GM03348 (cell line): Measurements from ENCODE around the gene ZC3H12C.
"Not testable (repeated sequence)": the region's sequence is repeated elsewhere in the genome, so short reads cannot be mapped to it uniquely, and the experiment has no call there.

Experiments
- DNase-seq: peaks from one replicate; pipeline ENCODE4 v3.0.0; 2012; ENCODE audit warnings: low spot score

Gene ZC3H12C

DNA sequence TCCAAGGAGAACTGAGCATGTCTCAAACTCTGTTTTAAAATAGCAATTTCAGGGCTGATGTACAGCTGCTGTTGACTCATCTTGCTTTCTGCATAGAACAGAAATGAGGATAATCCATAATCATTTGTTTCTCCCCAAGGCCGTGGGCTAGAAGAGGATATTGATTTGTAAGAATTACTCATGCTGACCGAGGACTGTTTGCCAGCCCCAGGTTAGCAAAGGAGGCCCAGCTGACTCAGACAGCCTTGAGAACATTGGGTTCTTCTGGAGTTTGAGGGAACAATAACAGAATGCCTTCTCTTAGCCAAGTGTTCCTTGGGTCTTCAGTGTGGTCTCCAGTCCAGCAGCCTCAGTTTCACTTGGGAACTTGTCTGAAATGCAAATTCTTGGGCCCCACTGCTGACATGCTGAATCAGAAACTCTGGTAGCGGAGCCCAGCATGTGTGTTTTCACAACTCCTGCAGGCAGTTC, 92.0 kb downstream of the ZC3H12C start:
- no peak for DNase-seq

DNA sequence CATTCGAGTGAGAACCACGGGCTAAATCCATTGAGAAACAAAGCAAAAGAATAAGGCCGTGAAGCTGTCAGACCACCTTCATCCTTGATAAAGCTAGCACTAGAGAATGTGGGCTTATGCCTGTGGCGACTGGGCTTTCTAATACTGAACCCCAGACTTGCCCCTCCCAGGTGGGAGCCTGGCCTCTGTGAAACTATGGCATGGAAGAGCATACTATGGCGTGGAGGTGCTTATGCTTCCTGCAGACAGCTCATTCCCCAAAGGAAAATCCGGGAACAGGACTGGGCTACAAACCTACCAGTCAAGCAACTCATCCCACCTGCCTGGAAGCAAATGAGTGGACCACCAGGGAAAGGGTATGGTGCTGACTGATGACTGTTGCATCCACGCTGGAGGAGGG, 92.4 kb downstream of the ZC3H12C start:
- DNase-seq, result no peak

- no peak for DNase-seq
Measured at GRCh38 chr11:110186456-110186855, 93.3 kb downstream of the ZC3H12C start.

DNA sequence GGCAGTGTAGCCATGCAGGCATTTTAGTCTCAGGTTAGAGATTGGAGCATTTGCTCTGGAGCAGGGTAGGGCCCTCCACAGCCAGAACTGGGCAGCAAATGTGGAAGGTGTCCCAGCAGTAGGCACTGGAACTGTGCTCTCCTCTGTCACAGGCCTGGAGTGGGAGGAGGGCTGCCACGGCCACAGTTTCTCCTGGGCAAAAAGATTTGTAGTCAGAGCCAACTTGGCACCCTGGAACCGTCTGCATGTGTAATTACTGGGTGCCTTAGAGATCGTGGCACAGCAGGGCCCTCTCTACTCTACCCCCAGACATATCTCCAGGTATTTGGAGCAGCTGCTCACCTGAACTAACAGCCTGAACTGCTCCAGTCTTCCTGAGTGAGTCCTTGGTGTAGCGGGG, 93.7 kb downstream of the ZC3H12C start:
- DNase-seq, result no peak

- DNase-seq, result no peak
Measured at GRCh38 chr11:110187731-110188130, 94.5 kb downstream of the ZC3H12C start.

- no peak for DNase-seq
Measured at GRCh38 chr11:110190885-110191284, 97.7 kb downstream of the ZC3H12C start.

- DNase-seq, result not testable (repeated sequence)
Measured at GRCh38 chr11:110192604-110193282, 99.6 kb downstream of the ZC3H12C start.

DNA sequence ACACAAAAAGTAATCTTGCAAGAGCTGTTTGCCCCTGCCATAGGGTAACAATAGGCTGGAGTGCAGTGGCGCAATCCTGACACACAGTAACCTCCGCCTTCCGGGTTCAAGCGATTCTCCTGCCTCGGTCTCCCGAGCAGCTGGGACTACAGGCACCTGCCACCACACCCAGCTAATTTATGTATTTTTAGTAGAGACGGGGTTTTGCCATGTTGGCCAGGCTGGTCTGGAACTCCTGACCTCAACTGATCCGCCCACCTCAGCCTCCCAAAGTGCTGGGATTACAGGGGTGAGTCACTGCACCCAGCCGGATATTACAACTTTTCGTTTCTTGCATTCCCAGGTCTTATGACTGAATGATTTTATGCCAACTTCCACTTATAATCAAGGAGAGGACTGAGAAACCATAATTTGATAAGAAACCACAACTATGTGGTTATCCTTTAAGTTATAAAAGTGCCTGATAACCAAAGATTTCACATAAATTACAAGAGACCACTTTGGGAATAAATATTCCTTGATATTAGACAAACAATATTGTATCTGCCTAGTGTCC, 101.1 kb downstream of the ZC3H12C start:
- peak; percentile 49 for DNase-seq

DNA sequence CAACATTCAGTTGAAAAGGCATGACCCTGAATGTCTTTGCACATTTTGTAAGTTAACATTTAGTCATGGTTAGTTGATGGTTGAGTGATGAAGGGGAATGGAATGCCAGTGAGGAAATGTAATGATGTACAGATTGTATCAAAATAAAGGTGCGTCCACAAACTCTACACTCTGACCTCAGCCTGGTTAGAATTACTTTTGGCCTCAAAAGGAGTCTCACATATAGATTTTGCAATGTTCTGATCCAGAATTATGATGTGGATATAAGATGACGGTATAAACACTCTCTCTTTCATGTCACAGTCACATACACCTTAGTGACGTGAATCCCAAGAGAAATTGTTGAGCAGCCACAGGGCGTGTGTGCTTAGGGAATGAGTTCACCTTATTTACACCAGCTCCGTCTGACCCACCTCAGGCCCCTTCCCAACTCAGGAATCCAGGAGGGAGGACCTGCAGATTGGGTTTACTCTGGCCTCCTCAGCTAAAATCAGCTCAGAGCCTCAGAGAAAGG, 103.1 kb downstream of the ZC3H12C start:
- peak; percentile 57 for DNase-seq

- DNase-seq, result no peak
Measured at GRCh38 chr11:110196884-110197420, 103.8 kb downstream of the ZC3H12C start.

GRCh38 chr11:110198031-110198729, 105.0 kb downstream of the ZC3H12C start:
- DNase-seq, result no peak

DNA sequence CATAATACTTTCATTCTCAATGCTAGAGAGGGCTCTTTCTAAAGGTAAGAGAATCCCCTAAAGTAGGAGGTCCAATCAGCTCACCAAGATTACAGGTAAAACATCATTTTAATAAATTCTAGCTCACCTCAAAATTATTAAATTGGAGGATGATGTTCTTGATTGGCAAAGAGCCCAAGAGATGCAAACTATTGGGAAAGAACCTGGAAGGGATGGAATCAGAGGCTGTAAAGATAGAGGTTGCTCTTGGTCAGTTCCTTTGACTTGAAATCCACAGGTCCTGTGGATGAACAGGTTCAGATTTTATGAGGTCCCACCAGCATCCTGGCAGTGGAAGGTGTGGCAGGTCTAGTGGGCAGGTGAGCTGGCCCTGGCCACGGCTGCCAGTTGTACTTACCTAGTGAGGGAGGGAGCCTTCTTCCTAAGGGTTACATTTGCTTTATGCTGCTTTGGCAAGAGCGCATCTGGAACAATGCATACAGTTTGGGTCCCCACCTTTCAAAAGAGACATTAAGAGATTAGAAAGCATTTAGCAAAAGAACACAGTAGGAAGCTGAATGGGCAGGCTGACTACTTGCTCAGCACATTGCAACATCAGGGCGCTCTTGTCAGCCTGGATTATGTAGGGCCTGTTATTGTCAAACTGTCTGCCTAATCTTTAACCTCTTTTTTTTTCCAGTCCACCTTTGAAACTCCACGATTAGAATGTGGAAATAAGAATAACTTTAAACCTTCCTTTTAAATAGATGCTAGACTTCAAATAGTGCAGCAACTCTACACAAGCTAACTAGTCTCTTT, 106.2 kb downstream of the ZC3H12C start:
- DNase-seq, result no peak

DNA sequence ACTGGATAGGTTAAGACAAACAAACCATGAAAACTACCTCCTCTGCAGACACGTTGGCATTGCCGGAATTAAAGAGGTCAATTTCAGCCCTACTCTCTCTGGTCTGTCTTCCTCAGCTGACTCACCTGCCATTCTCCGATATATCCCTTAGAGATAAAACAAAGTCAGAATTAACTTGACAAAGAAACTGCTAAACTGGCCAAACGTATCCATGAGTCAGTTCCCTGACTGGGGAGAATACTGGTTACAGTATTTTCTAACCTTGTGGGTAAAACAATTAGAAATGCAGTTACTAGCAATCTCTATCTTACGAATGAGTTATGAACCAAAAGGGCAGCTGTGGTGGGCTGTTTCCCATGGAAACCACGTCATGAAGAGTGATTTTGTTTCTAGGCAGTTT, 107.0 kb downstream of the ZC3H12C start:
- DNase-seq, result no peak

DNA sequence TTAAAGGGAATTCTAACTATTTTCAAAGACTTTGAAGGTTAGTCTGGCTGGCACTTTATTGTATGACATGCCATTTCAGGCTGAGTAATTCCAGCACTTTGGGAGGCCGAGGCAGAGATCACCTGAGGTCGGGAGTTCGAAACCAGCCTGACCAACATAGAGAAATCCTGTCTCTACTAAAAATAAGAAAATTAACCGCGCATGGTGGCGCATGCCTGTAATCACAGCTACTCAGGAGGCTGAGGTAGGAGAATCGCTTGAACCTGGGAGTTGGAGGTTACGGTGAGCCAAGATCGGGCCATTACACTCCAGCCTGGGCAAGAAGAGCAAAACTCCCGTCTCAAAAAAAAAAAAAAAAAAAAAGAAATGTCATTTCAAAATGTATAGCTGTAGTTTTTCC, 107.6 kb downstream of the ZC3H12C start:
- no peak for DNase-seq

- no peak for DNase-seq
Measured at GRCh38 chr11:110207123-110207522, 113.9 kb downstream of the ZC3H12C start.

- DNase-seq, result not testable (repeated sequence)
Measured at GRCh38 chr11:110208678-110209312, 115.6 kb downstream of the ZC3H12C start.

- DNase-seq, result not testable (repeated sequence)
Measured at GRCh38 chr11:110209313-110209694, 116.1 kb downstream of the ZC3H12C start.

DNA sequence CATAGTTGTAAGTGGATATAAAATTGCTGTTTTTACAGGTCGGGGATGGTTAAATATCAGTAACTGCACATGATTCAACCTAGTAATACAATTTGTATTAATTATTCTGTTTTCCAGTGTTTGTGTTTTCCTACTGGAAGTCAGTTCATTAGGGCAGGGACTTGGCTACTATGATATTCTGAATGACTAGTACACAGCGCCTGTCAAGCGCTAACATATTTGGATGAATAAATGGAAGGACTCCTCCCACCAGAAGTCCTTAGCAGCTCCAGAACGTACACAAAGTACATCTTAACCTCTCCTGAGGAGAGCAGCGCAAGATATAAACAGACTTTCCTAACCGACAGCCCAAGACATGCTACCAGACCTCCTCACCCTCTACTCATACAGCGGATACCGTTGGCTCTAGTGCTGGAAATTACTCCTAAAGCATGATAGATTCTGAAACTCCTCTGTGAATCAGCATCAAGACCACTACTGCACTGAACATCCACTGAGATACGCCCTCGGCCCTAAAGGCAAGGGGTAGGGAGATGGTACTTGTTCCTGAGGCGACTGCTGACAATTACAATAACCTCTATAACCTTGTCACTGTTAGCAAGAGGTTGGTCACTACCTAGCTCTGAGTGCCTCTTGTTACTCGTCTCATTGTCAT, 124.2 kb downstream of the ZC3H12C start:
- DNase-seq, result no peak

GRCh38 chr11:110217936-110218335, 124.7 kb downstream of the ZC3H12C start:
- DNase-seq, result no peak

DNA sequence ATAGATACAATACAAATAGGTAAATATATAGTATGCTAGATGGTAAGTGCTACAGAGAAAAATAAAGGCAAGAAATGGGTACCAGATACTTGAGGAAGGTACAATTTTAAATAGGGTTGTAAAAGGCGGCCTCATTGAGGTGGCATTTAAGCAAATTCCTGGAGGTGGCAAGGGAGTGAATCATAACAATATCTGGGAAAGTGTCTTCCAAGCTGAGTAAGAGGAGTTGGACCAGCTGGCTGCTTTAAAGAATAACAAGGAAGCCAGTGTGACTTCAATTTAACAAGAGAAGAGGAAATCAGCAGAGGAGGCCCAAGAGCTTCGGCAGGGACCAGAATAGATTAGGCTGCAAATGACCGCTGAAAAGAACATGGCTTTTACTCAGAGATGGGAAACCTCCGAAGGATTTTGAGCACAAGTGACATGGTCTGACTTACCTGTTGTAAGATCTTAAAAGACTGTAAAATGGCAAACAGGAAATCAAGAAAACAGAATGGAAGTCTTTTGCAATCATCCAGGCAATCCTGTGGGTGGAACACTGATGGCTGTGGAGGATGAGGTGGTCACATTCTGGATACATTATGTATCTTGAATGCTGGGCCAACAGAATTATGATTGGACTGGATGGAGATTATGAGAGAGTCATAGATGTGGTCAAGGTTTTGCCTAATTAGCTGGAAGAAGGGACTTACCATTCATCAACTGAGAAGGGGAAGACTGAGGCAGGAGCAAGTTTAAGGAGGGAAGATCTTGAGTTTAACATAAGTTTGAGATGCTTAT, 126.0 kb downstream of the ZC3H12C start:
- no peak for DNase-seq
